Mammary epithelial cell (primary cell): ENCODE measurements around the gene EXTL1.

Experiments used
- EZH2 ChIP-seq: IDR thresholded peaks from 2 replicates; pipeline ENCODE4 v1.6.1; 2012; ENCODE audit warnings: low read length, inconsistent platforms, borderline replicate concordance
- TF ChIP-seq, protein P1 (sequence below), 2 donors: IDR thresholded peaks in 1 of 2; conservative IDR thresholded peaks in 1 of 2; 2 replicates each; pipeline ENCODE4 v1.5.1; 2011 to 2012; ENCODE audit warnings: inconsistent platforms in 2 of 2, low read length in 2 of 2, mild to moderate bottlenecking in 2 of 2, control low read depth in 1 of 2, low read depth in 1 of 2; ENCODE audit not compliant: insufficient read depth in 1 of 2; ENCODE audit errors: extremely low read depth in 1 of 2

DNA sequence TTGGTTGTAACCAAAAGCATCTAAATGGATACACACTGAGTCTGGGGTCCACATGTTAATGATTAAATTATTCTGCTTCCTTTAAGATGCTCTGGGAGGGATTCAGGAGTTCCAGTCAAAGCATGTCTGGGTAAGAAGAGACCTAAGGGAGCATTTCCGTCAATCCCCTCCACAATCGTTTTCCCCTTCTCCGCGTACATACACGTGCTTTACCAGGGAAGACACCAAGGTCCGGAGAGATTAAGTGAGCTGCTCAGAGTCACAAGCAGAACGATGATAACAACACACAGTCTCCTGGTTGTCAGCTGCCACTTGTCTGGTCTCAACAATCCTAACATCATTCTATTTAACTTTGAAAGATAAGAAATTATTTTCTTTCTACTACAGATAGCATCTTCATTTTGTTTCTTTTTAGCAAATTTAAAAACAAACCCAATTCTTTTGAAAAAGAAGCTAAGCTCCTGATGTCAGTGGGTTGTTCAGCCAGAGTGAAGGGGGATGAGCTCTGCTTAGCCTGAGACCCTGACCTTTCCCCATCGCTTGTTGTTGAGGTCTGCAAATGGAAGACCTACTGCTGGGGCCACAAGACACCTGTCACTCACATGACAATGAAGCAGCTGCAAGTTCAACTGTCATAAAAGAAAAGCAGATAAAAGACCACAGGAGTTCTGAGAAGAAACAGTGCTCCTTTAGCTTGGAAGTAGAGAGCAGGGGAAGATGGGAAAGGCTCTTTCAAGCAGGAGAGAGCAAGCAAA is 28.2 kb upstream of the EXTL1 start:
- TF ChIP-seq, protein P1, sequence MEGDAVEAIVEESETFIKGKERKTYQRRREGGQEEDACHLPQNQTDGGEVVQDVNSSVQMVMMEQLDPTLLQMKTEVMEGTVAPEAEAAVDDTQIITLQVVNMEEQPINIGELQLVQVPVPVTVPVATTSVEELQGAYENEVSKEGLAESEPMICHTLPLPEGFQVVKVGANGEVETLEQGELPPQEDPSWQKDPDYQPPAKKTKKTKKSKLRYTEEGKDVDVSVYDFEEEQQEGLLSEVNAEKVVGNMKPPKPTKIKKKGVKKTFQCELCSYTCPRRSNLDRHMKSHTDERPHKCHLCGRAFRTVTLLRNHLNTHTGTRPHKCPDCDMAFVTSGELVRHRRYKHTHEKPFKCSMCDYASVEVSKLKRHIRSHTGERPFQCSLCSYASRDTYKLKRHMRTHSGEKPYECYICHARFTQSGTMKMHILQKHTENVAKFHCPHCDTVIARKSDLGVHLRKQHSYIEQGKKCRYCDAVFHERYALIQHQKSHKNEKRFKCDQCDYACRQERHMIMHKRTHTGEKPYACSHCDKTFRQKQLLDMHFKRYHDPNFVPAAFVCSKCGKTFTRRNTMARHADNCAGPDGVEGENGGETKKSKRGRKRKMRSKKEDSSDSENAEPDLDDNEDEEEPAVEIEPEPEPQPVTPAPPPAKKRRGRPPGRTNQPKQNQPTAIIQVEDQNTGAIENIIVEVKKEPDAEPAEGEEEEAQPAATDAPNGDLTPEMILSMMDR (conservative IDR thresholded peaks at IDR 0.05 in 1 of 2, IDR thresholded peaks at IDR 0.05 in 1 of 2; ENCODE audit: extremely low read depth in 1 of 2, insufficient read depth in 1 of 2, low read depth in 1 of 2, low read length in 2 of 2), result no peak
- no peak for TF ChIP-seq EZH2
